ENCODE results near the gene STX11.

GRCh38 chr6:144193181-144193580 lies 42.9 kb downstream of the STX11 start:
- TF ChIP-seq POLR2AphosphoS5 (IDR thresholded peaks at IDR 0.05; ENCODE audit: low read depth, low read length) (no peak), POLR2A (IDR thresholded peaks at IDR 0.05; ENCODE audit: low read depth, low read length) (no peak)
